GM18907 (cell line): ENCODE results near the gene MARCHF10.
"Not testable (repeated sequence)": the region's sequence is repeated elsewhere in the genome, so short reads cannot be mapped to it uniquely, and the experiment has no call there.

ENCODE experiments used
- ATAC-seq: cut with Tn5 transposase; IDR thresholded peaks from one replicate; pipeline ENCODE4 v1.9.1; 2021; ENCODE audit warnings: mild to moderate bottlenecking, moderate library complexity; ENCODE audit not compliant: unreplicated experiment

The MARCHF10 gene

GRCh38 chr17:62807812-62808575 is at the start of gene MARCHF10:
Gene MARCHF10, minus strand, starts transcription at chr17:62808314. Its CDS starts 6,579 bp downstream, at chr17:62801735.
- ATAC-seq: no peak

- ATAC-seq: no peak
Observed at GRCh38 chr17:62857526-62857925, 49.4 kb upstream of the MARCHF10 start.

- ATAC-seq: no peak
Observed at GRCh38 chr17:62856594-62856993, 48.5 kb upstream of the MARCHF10 start.

- no peak for ATAC-seq
Observed at GRCh38 chr17:62855156-62855555, 47.0 kb upstream of the MARCHF10 start.

GRCh38 chr17:62854098-62854680 is 46.1 kb upstream of the MARCHF10 start:
- ATAC-seq: no peak

- no peak for ATAC-seq
Observed at GRCh38 chr17:62852195-62852594, 44.1 kb upstream of the MARCHF10 start.

GRCh38 chr17:62849591-62850415 is 41.7 kb upstream of the MARCHF10 start:
- ATAC-seq: not testable (repeated sequence)

GRCh38 chr17:62848334-62848733 is 40.2 kb upstream of the MARCHF10 start:
- no peak for ATAC-seq

GRCh38 chr17:62847426-62847825 is 39.3 kb upstream of the MARCHF10 start:
- ATAC-seq: no peak

- no peak for ATAC-seq
Observed at GRCh38 chr17:62840871-62841270, 32.8 kb upstream of the MARCHF10 start.

- not testable (repeated sequence) for ATAC-seq
Observed at GRCh38 chr17:62833816-62834215, 25.7 kb upstream of the MARCHF10 start.

- ATAC-seq: no peak
Observed at GRCh38 chr17:62832405-62832804, 24.3 kb upstream of the MARCHF10 start.

- not testable (repeated sequence) for ATAC-seq
Observed at GRCh38 chr17:62831066-62831465, 23.0 kb upstream of the MARCHF10 start.

GRCh38 chr17:62827746-62828485 is 19.8 kb upstream of the MARCHF10 start:
- no peak for ATAC-seq

- ATAC-seq: no peak
Observed at GRCh38 chr17:62826956-62827355, 18.8 kb upstream of the MARCHF10 start.

- ATAC-seq: no peak
Observed at GRCh38 chr17:62825182-62825581, 17.1 kb upstream of the MARCHF10 start.

- ATAC-seq: no peak
Observed at GRCh38 chr17:62824290-62825131, 16.4 kb upstream of the MARCHF10 start.

- no peak for ATAC-seq
Observed at GRCh38 chr17:62823111-62823893, 15.2 kb upstream of the MARCHF10 start.
